Chondrocyte (in vitro differentiated cells): Measurements from ENCODE around the gene CENPI. TPM values are rescaled to one million over a fixed set of nuclear protein-coding genes. Genes with fewer than 3 reads are reported as not detected.

Source experiments
- DNase-seq: peaks from one replicate; pipeline ENCODE4 v3.0.0; 2021; ENCODE audit warnings: mixed read lengths, low spot score
- H3K27ac Mint-ChIP-seq: one replicate; pipeline ENCODE4 v1.8.0; 2021; ENCODE audit warnings: mild to moderate bottlenecking, moderate library complexity, mixed read lengths; ENCODE audit not compliant: unreplicated experiment
- H3K27me3 Mint-ChIP-seq: 2 replicates; pipeline ENCODE4 v1.8.0; 2021; ENCODE audit warnings: low read depth, mixed read lengths
- H3K36me3 Mint-ChIP-seq: 2 replicates; pipeline ENCODE4 v1.8.0; 2021; ENCODE audit warnings: low read depth, mixed read lengths
- H3K4me1 Mint-ChIP-seq: 2 replicates; pipeline ENCODE4 v1.8.0; 2021; ENCODE audit warnings: low read depth, mild to moderate bottlenecking, mixed read lengths
- H3K4me3 Mint-ChIP-seq: one replicate; pipeline ENCODE4 v1.8.0; 2021; ENCODE audit warnings: mild to moderate bottlenecking, moderate library complexity, mixed read lengths; ENCODE audit not compliant: unreplicated experiment
- H3K9me3 Mint-ChIP-seq: 2 replicates; pipeline ENCODE4 v1.8.0; 2021; ENCODE audit warnings: low read depth, mixed read lengths
- CTCF ChIP-seq: fragments of 200-600 bp; sonication (generic); IDR thresholded peaks from 2 replicates; pipeline ENCODE4 v1.5.0; 2021; ENCODE audit warnings: antibody characterized with exemption, mild to moderate bottlenecking, moderate library complexity
- total RNA-seq: library from RNA; stranded (reverse); gene quantifications from 3 replicates; pipeline ENCODE4 v1.2.1, GENCODE V29; 2021

Gene CENPI
- total RNA-seq, 1 donor from 2014 or later = 5.6 TPM

GRCh38 chrX:101136235-101136634 lies 38.2 kb downstream of the CENPI start:
- H3K27me3 Mint-ChIP-seq = no peaks in the 10 kb centered on the region
- DNase-seq = no peak

More at GRCh38 chrX:101136235-101136634, 38.2 kb downstream of the CENPI start:
- Mint-ChIP-seq H3K27ac (no peak overlapping the region), H3K4me1 (no peaks in the 10 kb centered on the region), H3K9me3 (peaks cover 12% of the 10 kb centered on the region), H3K4me3 (no peak overlapping the region), H3K36me3 (peaks cover 2% of the 10 kb centered on the region)
- TF ChIP-seq CTCF = no peak

Other genes starting within 250 kb of the CENPI start
- not detected in 3 replicates for gene NOX1, start 223.8 kb upstream of the CENPI start, total RNA-seq
- 0.15 TPM in 1 of 3 replicates, not detected in the others for gene XKRX, start 169.3 kb upstream of the CENPI start, total RNA-seq
- not detected in 3 replicates for gene ARL13A, start 128.5 kb upstream of the CENPI start, total RNA-seq
- 9.5 to 13.1 TPM (median 9.9 TPM) in 3 replicates for gene TRMT2B, start 46.1 kb upstream of the CENPI start, total RNA-seq
- gene TMEM35A, start 19.3 kb upstream of the CENPI start, total RNA-seq = 0.62 to 0.92 TPM (median 0.85 TPM) in 3 replicates
- 0.23 to 0.92 TPM (median 0.37 TPM) in 3 replicates for gene DRP2, start 121.6 kb downstream of the CENPI start, total RNA-seq
- 0.21 to 0.39 TPM (median 0.30 TPM) in 3 replicates for gene TAF7L, start 193.1 kb downstream of the CENPI start, total RNA-seq